SK-N-SH (cell line): ENCODE measurements around the gene SPRED2.

ENCODE experiments used
- CTCF ChIP-seq: fragments of 200-600 bp; sonication (generic); IDR thresholded peaks from 2 replicates; pipeline ENCODE4 v1.6.1; 2017; ENCODE audit warnings: antibody characterized with exemption, mild to moderate bottlenecking, moderate library complexity
- ELF1 ChIP-seq: IDR thresholded peaks from 2 replicates; pipeline ENCODE4 v1.4.0; 2012
- EP300 ChIP-seq, 2 experiments: IDR thresholded peaks; 2 replicates each; pipeline versions ENCODE4 v1.4.0 to v1.6.1; 2012; ENCODE audit warnings: borderline replicate concordance in 1 of 2, low read depth in 1 of 2, low read length in 1 of 2
- EZH2phosphoT487 ChIP-seq: fragments of 200-600 bp; sonication (generic); IDR thresholded peaks from 2 replicates; pipeline ENCODE4 v1.6.1; 2017; ENCODE audit warnings: low read depth, mixed run types, mild to moderate bottlenecking, antibody characterized with exemption, moderate library complexity, borderline replicate concordance
- FOSL2 ChIP-seq: IDR thresholded peaks from 2 replicates; pipeline ENCODE4 v1.4.0; 2012; ENCODE audit warnings: low read depth, mild to moderate bottlenecking, moderate library complexity, borderline replicate concordance
- GABPA ChIP-seq: IDR thresholded peaks from 2 replicates; pipeline ENCODE4 v1.4.0; 2012; ENCODE audit warnings: low read depth, mild to moderate bottlenecking
- IRF3 ChIP-seq: fragments of 150-350 bp; IDR thresholded peaks from 2 replicates; pipeline ENCODE4 v1.6.1; 2016; ENCODE audit warnings: mild to moderate bottlenecking, low read depth, low read length
- MAX ChIP-seq: IDR thresholded peaks from 2 replicates; pipeline ENCODE4 v1.4.0; 2012; ENCODE audit warnings: low read depth
- RAD21 ChIP-seq: IDR thresholded peaks from 2 replicates; pipeline ENCODE4 v1.6.1; 2012; ENCODE audit warnings: mild to moderate bottlenecking, low read length
- REST ChIP-seq: IDR thresholded peaks from 2 replicates; pipeline ENCODE4 v1.6.1; 2012; ENCODE audit warnings: mild to moderate bottlenecking, low read depth, low read length, moderate library complexity
- RXRA ChIP-seq: IDR thresholded peaks from 2 replicates; pipeline ENCODE4 v1.4.0; 2012; ENCODE audit warnings: low read depth, mild to moderate bottlenecking, borderline replicate concordance
- TAF1 ChIP-seq: IDR thresholded peaks from 2 replicates; pipeline ENCODE4 v1.6.1; 2012; ENCODE audit warnings: low read depth, mild to moderate bottlenecking, low read length, moderate library complexity, borderline replicate concordance
- YY1 ChIP-seq: IDR thresholded peaks from 2 replicates; pipeline ENCODE4 v1.4.0; 2012; ENCODE audit warnings: low read depth, mild to moderate bottlenecking
- ZBTB33 ChIP-seq: IDR thresholded peaks from 2 replicates; pipeline ENCODE4 v1.4.0; 2012; ENCODE audit warnings: low read depth, borderline replicate concordance

- TF ChIP-seq TAF1 (no peak), CTCF (no peak), EZH2phosphoT487 (no peak), MAX (no peak), GABPA (no peak), YY1 (no peak), EP300 (IDR thresholded peaks at IDR 0.05; ENCODE audit: borderline replicate concordance in 1 of 2, low read depth in 1 of 2, low read length in 1 of 2) (no peak), ELF1 (no peak), REST (no peak), IRF3 (no peak), FOSL2 (no peak), RAD21 (no peak), ZBTB33 (no peak), RXRA (no peak)
Observed at GRCh38 chr2:65481961-65482360, 49.6 kb upstream of the SPRED2 start.
